Stimulated activated CD4-positive, alpha-beta T cell treated with anti-CD3 and anti-CD28 coated beads, Interleukin-4, amount 100 ng/mL, for 4 hours (primary cell): ENCODE data around the gene CIP2A.
A peak's percentile ranks its signal among the peaks of the same experiment; 100 is the strongest.
"Not testable (repeated sequence)": the region's sequence is repeated elsewhere in the genome, so short reads cannot be mapped to it uniquely, and the experiment has no call there.

ENCODE experiments used
- DNase-seq, 2 experiments: peaks; one replicate each; pipeline ENCODE4 v3.0.0-alpha.2; 2020

The CIP2A gene

GRCh38 chr3:108589081-108589997 lies at the start of gene CIP2A, which contains the start of gene DZIP3:
TSS of gene CIP2A (minus strand) at chr3:108589438. CDS start at chr3:108589375, 63 bp downstream.
TSS of gene DZIP3 (plus strand) at chr3:108589722. CDS start at chr3:108605407, 15,685 bp downstream.
- DNase-seq, result peak; percentile 72 to 78

- DNase-seq, result no peak
These were observed 40.7 kb upstream of the CIP2A start for GRCh38 chr3:108629974-108630373.

- DNase-seq, result no peak
These were observed 34.3 kb upstream of the CIP2A start for GRCh38 chr3:108623504-108623903.

GRCh38 chr3:108620250-108620649 lies 31.0 kb upstream of the CIP2A start:
- DNase-seq, result no peak

- not testable (repeated sequence) for DNase-seq
These were observed 26.9 kb upstream of the CIP2A start for GRCh38 chr3:108616090-108616489.

- DNase-seq, result no peak
These were observed 21.4 kb upstream of the CIP2A start for GRCh38 chr3:108610651-108611050.

GRCh38 chr3:108608750-108609149 lies 19.5 kb upstream of the CIP2A start:
- no peak for DNase-seq

- no peak for DNase-seq
These were observed 16.3 kb upstream of the CIP2A start for GRCh38 chr3:108605491-108605890.

GRCh38 chr3:108605028-108605427 lies 15.8 kb upstream of the CIP2A start:
- DNase-seq, result no peak

- DNase-seq, result no peak
These were observed 14.5 kb upstream of the CIP2A start for GRCh38 chr3:108603691-108604090.

GRCh38 chr3:108602935-108603294 lies 13.7 kb upstream of the CIP2A start:
- DNase-seq, result no peak

GRCh38 chr3:108602249-108602934 lies 13.2 kb upstream of the CIP2A start:
- peak in 1 of 2 experiments; percentile 11 for DNase-seq

GRCh38 chr3:108599677-108600409 lies 10.6 kb upstream of the CIP2A start:
- no peak for DNase-seq

- no peak for DNase-seq
These were observed 9.1 kb upstream of the CIP2A start for GRCh38 chr3:108598375-108598774.

- no peak for DNase-seq
These were observed 6.1 kb upstream of the CIP2A start for GRCh38 chr3:108595321-108595720.

GRCh38 chr3:108590460-108590859 lies 1.2 kb upstream of the CIP2A start:
- no peak for DNase-seq

- no peak for DNase-seq
These were observed 723 bp upstream of the CIP2A start for GRCh38 chr3:108589998-108590323.

- DNase-seq, result no peak
These were observed 637 bp downstream of the CIP2A start for GRCh38 chr3:108588601-108589000.

GRCh38 chr3:108578064-108578463 lies 11.2 kb downstream of the CIP2A start:
- DNase-seq, result no peak

GRCh38 chr3:108569336-108569735 lies 19.9 kb downstream of the CIP2A start:
- no peak for DNase-seq

- no peak for DNase-seq
These were observed 22.6 kb downstream of the CIP2A start for GRCh38 chr3:108566599-108566998.

GRCh38 chr3:108565506-108565905 lies 23.7 kb downstream of the CIP2A start:
- DNase-seq, result no peak

GRCh38 chr3:108564564-108564963 lies 24.7 kb downstream of the CIP2A start:
- DNase-seq, result no peak
